Myometrial cell (primary cell): ENCODE data around the gene RIGI. TPM values are rescaled to one million over a fixed set of nuclear protein-coding genes. Genes with fewer than 3 reads are reported as not detected.

ENCODE experiments used
- total RNA-seq: library from RNA; depleted of rRNA; stranded (reverse); fragments of >200 nt; gene quantifications from 2 replicates; pipeline ENCODE4 v1.2.3, GENCODE V29; 2015

RIGI gene
- 6.3 and 8.2 TPM in 2 replicates for total RNA-seq

DNA sequence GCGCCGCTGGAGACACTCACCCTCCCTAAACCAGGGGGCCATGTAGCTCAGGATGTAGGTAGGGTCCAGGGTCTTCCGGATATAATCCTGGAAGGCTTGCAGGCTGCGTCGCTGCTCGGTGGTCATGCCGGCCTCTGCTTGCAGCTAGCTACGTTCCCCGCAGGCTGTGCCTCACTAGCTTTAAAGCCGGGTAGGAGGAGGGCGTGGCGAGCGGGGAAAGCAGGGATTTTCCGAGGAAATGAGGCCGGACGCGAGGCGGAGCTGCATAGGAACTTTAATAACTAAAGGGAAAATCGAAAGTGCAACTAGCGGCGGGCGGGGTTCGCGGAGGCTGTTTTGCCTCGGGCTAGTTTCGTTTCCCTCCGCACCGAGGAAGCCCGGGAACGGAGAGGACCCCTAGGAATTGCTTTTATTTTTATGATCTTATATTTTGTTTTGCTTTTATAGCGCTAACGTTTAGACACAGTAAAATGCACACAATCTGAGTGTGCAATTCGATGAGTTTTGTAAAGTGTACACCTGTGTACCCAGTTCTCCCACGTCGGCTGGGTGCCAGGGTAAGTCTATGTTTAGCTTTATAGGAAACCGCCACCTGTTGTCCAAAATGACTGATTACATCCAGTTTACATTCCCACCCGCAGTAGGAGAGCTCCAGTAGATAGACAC lies at the start of gene RIGI:
Gene RIGI, minus strand, starts transcription at position 156 of the 666 bp plus-strand sequence. Its CDS starts 30 bp downstream, at position 126.

DNA sequence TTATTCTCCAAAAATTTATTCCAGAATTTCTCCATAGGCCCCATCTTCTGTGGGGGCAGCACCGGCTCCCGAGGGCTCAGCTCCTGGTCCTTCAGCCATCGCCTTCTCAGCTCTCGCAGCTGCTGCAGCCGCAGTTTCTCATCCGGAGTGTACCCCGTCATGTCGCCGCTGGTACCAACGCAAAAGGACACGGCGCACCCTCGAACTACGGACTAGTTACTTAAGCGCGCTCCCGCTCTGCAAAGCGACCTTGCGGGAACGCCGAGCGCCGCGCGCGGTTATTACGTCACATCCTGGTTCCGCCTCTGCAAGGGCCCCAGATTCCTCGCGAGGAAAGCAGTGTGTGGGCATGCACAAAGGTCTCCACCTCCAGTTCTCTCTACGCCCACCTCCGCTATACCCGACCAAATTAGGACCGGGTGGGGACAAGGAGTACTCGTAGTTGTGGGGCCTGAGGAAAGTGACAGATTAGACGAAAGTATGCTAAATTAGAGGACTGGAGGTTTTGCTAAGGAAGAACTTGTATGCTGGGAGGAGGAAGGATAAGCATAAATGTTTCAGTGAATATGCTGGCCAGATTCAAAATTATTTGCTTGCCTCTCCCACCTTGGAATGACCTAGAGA lies 47.0 kb upstream of the RIGI start, which contains the start of gene NDUFB6:
Gene NDUFB6, minus strand, starts transcription at position 260 of the 624 bp plus-strand sequence. Its CDS starts 99 bp downstream, at position 161.

GRCh38 chr9:32552172-32552872 lies 26.3 kb upstream of the RIGI start, which contains the start of the genes SMIM27 and TOPORS:
SMIM27 (plus strand) TSS chr9:32552327; CDS start chr9:32552435, 108 bp downstream.
TOPORS (minus strand) TSS chr9:32552586; CDS start chr9:32552436, 150 bp downstream.

Other genes with a start within 250 kb of the RIGI start
- gene ACO1, start 141.6 kb downstream of the RIGI start, total RNA-seq = 83.3 and 102 TPM in 2 replicates
- gene SMIM27, start 26.1 kb upstream of the RIGI start, total RNA-seq = 2.8 and 9.2 TPM in 2 replicates
- gene TOPORS, start 26.4 kb upstream of the RIGI start, total RNA-seq = 12.1 and 13.5 TPM in 2 replicates
- 74.1 and 89.1 TPM in 2 replicates for gene NDUFB6, start 47.0 kb upstream of the RIGI start, total RNA-seq
- not detected in 2 replicates for gene TAF1L, start 109.5 kb upstream of the RIGI start, total RNA-seq